ENCODE data around the gene SLC45A2.
"Not testable (repeated sequence)": the region's sequence is repeated elsewhere in the genome, so short reads cannot be mapped to it uniquely, and the experiment has no call there.

SLC45A2 gene

GRCh38 chr5:33984671-33985124 is at the start of gene SLC45A2:
Gene SLC45A2 (minus strand): TSS chr5:33984693. CDS start chr5:33984583, 110 bp downstream.
- intact Hi-C loops (cut with DNase I): no loop called here
- DNase-seq: no peak

GRCh38 chr5:34031966-34032365 is 47.5 kb upstream of the SLC45A2 start:
- no peak for DNase-seq
- intact Hi-C loops (cut with DNase I): no loop called here

GRCh38 chr5:34031117-34031516 is 46.6 kb upstream of the SLC45A2 start:
- intact Hi-C loops (cut with DNase I): no loop called here
- DNase-seq: no peak

GRCh38 chr5:34030585-34030984 is 46.1 kb upstream of the SLC45A2 start:
- DNase-seq; intact Hi-C loops (cut with DNase I): not testable (repeated sequence)

GRCh38 chr5:34030048-34030447 is 45.6 kb upstream of the SLC45A2 start:
- no peak for DNase-seq
- intact Hi-C loops (cut with DNase I): no loop called here

GRCh38 chr5:34028349-34028748 is 43.9 kb upstream of the SLC45A2 start:
- DNase-seq: no peak
- intact Hi-C loops (cut with DNase I): no loop called here

GRCh38 chr5:34026089-34026761 is 41.7 kb upstream of the SLC45A2 start:
- intact Hi-C loops (cut with DNase I): no loop called here
- DNase-seq: no peak

- DNase-seq: no peak
- intact Hi-C loops (cut with DNase I): no loop called here
Measured at GRCh38 chr5:34022121-34022705, 37.7 kb upstream of the SLC45A2 start.

- intact Hi-C loops (cut with DNase I): no loop called here
- no peak for DNase-seq
Measured at GRCh38 chr5:34021334-34021733, 36.8 kb upstream of the SLC45A2 start.

- intact Hi-C loops (cut with DNase I): no loop called here
Measured at GRCh38 chr5:34020726-34021125, 36.2 kb upstream of the SLC45A2 start.

GRCh38 chr5:34017254-34017653 is 32.8 kb upstream of the SLC45A2 start:
- intact Hi-C loops (cut with DNase I): no loop called here
- no peak for DNase-seq

More at GRCh38 chr5:34020726-34021125, 36.2 kb upstream of the SLC45A2 start:
- no peak for DNase-seq

GRCh38 chr5:34016750-34017149 is 32.3 kb upstream of the SLC45A2 start:
- no peak for DNase-seq
- intact Hi-C loops (cut with DNase I): no loop called here

- no peak for DNase-seq
- intact Hi-C loops (cut with DNase I): no loop called here
Measured at GRCh38 chr5:34016222-34016621, 31.7 kb upstream of the SLC45A2 start.

GRCh38 chr5:34015120-34015822 is 30.8 kb upstream of the SLC45A2 start:
- intact Hi-C loops (cut with DNase I): no loop called here

GRCh38 chr5:34014626-34015025 is 30.1 kb upstream of the SLC45A2 start:
- intact Hi-C loops (cut with DNase I): no loop called here
- no peak for DNase-seq

More at GRCh38 chr5:34015120-34015822, 30.8 kb upstream of the SLC45A2 start:
- no peak for DNase-seq

- intact Hi-C loops (cut with DNase I): no loop called here
- no peak for DNase-seq
Measured at GRCh38 chr5:34013547-34013946, 29.1 kb upstream of the SLC45A2 start.

- intact Hi-C loops (cut with DNase I): no loop called here
- no peak for DNase-seq
Measured at GRCh38 chr5:34012791-34013190, 28.3 kb upstream of the SLC45A2 start.

- no peak for DNase-seq
- intact Hi-C loops (cut with DNase I): no loop called here
Measured at GRCh38 chr5:34011536-34011935, 27.0 kb upstream of the SLC45A2 start.

GRCh38 chr5:34010146-34010545 is 25.7 kb upstream of the SLC45A2 start:
- DNase-seq; intact Hi-C loops (cut with DNase I): not testable (repeated sequence)

GRCh38 chr5:34009610-34010009 is 25.1 kb upstream of the SLC45A2 start:
- no peak for DNase-seq
- intact Hi-C loops (cut with DNase I): loop anchor here (5.0 kb wide), 1 partner anchor 567 kb away; the partner anchor contains the start of gene TARS1

- intact Hi-C loops (cut with DNase I): loop anchor here (5.0 kb wide), 1 partner anchor 567 kb away; the partner anchor contains the start of gene TARS1
- DNase-seq: no peak
Measured at GRCh38 chr5:34008802-34009201, 24.3 kb upstream of the SLC45A2 start.

Measured in posterior cingulate gyrus (tissue), 11 donors.